Hematopoietic multipotent progenitor cell treated with erythropoietin and hydrocortisone succinate and interleukin-3 and kit ligand, for 17 days (in vitro differentiated cells): Measurements from ENCODE around the gene SRRM5.
A peak's percentile ranks its signal among the peaks of the same experiment; 100 is the strongest.
"Not testable (repeated sequence)": the region's sequence is repeated elsewhere in the genome, so short reads cannot be mapped to it uniquely, and the experiment has no call there.

Source experiments
- DNase-seq: peaks from one replicate; pipeline ENCODE4 v3.0.0-alpha.2; 2015; ENCODE audit warnings: low spot score

The SRRM5 gene

DNA sequence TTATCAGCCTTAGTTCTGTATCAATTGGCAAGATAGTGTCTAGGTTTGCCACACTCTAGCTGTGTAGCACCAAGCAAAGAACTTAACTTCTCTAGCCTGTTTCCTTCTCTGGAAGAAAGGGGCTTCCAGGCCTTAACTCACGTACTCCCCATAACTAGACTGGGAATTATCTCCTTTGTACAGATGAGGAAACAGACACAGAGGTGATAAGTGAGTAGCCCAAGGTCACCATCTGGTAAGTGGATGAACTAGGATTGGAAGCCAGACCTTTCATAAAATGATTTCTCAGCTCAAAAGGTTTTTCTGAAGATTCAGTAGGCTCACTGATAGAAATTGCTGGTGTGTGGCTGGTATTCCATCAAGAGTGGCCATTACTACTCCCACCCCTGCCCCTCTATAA, 4.4 kb downstream of the SRRM5 start:
- no peak for DNase-seq

DNA sequence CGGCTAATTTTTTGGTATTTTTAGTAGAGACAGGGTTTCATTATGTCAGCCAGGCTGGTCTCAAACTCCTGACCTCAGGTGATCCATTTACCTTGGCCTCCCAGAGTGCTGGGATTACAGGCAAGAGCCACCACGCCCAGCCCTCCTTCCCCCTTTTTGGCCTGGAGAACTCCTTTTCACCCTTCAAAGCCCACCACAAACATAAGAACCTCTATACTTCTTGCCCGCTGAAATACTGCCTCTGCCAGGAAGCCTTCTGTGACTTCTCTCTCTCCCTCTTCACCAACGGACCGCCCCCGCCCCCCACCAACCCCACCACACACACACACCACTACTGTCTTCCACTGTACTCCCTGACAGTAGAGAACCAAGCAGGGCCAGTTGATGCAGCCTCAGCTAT, 5.1 kb downstream of the SRRM5 start:
- no peak for DNase-seq

DNA sequence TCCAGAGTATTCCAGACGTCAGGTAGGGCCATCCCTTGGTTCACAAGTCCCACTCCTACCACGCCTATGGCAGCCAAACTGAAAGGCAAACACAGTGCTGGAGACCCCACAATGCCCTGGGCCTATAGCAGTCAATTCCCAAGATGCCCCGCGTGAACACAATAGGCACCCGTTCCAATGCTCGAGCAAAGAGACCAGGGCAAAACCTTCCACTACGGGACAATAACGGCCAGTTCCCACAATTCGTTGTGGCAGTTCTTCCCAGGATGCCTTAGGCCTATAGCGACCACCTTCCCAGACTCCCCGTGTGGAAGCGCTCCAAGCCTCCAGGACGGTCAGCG, 7.0 kb downstream of the SRRM5 start:
- DNase-seq: no peak

DNA sequence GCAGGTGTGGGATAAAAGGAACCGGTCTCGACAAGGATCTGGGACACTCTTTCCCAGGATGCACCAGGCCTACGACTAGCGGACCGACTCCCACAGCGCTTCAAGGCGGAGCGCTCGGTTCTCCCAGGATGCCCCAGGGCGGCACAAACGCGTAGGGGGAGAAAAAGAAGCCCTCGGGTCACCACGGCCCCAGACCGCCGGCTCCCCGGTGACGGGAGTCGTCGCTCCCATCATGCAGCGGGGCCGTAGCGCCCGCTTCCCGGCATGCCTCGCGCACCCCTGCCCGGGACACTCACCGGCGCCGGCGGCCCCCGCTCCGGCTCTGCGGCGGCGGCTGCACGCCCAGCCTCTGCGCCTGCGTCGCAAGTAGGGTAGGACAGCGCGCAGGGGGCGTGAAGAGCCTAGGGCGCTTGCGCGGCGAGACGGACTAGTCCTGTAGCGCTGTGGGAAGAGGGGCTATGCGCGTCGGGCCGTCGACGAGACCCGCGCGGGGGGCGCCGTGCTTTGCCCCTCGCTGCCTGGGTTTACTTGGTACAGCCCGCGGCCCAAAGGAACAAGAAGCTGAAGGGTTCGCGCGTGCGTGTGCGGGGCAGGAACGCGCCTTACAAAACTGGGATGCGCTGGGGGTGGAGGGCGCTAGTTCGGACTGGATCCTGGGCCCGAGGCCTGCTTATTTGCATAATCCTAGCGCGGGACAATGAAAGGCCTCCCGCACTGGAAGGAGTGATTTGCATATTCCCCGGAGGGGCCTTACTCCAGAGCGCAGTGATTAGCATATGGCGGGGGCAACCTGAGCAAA, 7.6 kb downstream of the SRRM5 start, which contains the start of gene ZNF428:
Gene ZNF428, minus strand, starts transcription at position 368 of the 799 bp plus-strand sequence. CDS start 5,325 bp downstream, outside the sequence.
- peak; percentile 85 for DNase-seq

DNA sequence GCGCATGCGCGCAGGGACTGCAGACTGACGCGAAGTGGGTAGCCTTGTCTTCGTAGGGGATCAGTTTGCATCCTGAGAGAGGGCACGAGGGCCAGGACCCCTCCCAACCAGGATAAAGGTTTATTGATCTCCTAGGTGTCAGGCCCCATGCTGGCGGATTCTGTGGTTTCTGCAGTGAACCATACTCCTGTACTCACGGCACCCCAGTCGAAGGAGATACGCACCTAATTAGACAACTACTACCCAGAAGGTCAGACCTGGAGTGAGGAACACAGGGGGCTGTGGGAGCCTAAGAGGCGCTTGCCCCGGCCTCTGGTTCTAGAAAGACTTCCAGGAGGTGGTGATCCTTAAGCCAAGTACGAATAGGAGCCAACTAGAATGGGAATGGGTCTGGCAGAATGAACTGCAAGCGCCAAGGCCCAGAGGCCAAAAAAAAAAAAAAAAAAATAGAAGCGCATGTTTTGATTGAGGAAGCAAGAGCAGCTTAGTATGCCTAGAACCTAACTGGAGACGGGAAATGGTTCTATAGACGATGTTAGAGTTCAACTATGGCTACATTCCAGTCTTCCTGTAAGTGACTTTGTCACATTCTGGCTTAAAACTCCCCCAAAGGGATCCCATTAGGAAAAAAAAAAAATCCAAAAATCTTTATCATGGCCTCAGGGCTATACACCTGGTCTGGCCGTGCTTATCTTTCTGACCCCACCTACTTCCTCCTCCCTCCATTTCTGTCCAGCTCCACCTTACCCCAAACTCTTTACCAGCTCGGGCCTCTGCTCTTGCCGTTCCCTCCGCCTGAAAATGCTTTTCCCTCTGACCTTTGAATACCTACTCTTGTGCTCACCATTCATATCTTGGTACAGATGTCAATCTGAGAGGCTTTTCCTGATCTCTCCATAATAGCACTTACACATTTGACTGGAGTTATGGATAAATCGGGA, 8.4 kb downstream of the SRRM5 start:
- no peak for DNase-seq

DNA sequence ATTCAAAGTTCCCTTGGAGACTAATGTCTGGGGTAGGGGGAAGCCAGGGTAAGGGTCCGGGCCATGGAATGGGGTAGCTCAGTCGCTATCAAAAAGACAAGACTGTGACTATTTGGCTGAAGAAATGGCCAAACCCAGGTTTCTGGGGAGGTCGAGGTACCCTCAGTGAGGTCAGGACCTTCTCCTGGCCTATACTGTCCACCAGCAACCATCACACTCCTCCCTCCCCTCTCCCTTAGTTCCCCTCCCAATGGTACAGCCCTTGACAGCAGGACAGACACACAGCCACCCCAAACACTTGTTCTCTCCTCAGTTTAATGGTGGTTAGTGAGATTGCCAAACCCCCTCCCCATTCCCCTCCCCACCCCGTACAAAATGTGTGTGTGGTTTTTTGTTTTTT, 10.2 kb downstream of the SRRM5 start:
- no peak for DNase-seq

DNA sequence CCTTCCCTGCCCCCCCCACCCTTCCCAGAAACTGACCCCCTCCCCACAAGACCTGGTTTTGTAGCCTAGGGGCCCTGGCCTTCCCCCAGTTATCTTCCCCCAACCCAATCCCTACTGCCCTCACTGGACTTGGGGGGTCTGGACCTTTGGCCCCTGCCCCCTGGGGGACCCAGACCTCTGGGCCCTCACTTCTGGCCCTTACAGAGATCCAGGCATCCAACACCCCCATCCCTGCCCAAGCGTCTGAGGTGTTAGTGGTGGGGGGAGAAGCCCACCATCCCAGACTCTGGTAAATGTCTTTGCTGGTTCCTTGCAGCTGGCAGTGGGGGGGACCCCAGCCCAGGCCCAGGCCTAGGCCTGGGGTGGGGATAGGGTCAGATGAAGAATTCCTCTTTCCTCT, 11.1 kb downstream of the SRRM5 start:
- DNase-seq: no peak

DNA sequence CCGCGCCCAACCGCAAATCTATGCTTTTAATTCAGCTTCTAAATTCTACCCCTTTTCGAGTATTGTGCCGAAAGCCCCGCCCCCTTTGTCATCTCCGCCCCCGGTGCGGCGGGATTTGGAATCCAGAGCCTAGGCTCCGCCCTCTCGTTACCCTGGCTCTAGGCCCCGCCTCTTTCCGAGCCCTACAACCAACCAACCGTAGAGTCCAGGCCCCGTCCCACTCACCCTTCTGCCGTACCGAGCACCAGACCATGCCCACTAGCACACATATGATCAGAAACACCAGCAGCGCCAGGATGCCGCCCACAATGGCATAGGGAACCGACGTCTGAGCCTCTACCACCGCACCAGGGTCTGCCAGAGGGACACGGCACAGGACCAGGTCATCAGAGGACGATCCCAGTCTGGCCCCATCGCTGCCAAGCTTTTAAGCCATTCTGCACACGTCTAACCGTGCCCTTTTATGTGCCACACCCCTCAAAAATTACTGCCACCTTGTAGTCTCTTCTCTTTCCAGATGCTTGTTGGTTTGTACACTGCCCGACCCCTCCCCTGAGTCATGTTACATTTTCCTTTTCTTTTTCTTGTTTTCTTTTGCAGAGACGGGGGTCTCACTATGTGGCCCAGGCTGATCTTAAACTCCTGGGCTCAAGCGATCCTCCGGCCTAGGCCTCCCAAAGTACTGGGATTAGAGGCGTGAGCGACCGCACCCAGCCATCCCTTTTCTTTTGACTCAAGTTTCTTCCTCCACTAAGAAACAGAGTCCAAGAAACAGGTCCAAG, 12.2 kb downstream of the SRRM5 start:
- DNase-seq: no peak

DNA sequence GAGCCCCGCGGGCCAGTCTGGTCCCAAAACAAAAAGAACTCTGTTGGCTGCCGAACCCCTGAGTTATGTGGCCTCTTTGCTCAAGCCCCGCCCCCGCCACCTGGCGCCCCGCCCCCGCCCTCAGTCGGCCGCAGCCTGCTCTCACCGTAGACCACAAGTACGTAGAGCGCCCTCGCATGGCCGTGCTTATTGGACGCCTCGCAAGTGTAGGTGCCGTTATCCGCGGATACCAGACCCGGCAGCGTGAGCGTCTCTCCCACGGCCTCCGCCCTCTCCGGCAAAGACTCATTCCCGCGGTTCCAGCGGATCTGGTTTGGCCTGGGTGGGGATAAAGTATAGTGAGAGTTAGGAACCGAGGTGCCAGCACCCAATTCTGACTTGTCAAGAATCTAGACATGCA, 13.0 kb downstream of the SRRM5 start:
- DNase-seq: peak; percentile 89

DNA sequence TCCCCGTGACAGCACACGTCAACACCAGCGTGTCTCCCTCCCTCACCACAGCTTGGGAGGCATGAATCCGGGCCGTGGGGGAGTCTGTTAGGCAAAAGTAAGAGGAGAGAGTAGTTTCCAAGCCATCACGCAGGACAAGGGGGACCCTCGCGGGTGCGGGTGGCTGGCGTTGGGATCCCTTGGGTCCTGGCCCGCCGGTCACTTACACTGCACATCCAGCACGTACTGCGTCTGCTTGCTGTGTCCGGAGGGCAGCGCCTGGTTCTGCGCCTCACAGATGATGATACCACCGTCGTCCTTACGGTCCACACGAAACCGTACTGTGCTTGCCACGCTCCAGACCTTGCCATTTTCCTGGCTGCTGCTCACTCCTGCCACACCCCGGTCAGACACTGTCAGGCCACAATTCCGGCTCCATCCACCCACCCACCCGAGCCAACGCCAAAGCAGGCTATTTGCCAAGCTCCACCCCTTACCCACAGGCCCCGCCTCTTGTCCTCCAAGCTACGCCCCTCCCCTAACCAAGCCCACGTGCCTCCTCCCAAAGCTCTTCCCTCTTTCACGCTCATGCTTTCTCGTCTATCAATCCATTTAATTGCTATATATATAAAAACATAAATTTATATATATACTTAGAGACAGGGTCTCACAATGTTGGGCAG, 14.2 kb downstream of the SRRM5 start:
- peak; percentile 41 for DNase-seq

DNA sequence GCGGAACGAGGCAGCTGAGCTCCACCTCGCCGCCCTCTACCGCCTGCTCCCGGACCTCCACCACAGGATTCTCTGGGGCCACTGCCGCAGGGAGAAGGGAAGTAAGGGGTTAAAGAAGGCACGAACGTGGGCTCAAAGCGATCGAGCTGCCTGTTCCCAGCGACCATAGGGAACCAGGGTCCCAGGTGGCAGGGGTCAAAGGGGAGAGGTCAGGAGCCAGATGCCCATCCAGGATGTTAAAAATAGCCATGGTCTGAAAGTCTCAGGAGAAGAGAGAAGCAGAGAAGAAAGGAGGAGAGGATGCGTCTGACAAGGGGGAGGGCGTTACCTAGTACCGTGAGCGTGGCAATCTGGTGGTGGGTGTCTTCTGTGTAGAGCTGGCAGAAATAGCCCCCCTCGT, 14.9 kb downstream of the SRRM5 start:
- no peak for DNase-seq

DNA sequence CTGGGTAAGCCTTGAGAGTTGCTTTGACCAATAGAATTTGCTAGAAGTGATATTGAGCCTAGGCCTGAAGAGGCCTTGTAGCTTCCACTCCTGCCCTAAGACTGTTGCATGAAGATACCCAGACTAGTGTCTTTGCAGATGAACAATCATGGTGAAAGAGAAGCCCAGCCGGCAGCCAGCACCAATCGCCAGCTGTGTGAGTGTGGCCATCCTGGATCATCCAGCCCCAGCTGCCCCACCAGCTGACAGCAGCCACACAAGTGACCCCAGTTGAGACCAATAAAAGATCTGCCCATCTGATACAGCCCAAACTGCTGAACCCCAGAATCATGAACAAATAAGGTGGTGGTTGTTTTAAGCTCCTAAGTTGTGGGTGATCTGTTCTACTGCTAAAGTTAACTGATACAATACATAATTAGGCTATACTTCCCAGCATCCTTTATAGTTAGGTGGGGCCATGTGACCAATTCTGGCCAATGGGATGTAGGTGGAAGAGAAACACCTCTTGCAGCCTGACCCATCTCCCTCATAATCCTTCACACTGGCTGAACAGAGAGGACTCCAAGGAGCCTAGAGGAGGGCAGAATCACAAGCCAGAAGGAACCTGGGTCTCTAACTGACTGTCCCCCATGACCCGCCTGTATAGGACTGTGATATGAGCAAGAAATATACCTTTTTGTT, 16.9 kb downstream of the SRRM5 start:
- no peak for DNase-seq

DNA sequence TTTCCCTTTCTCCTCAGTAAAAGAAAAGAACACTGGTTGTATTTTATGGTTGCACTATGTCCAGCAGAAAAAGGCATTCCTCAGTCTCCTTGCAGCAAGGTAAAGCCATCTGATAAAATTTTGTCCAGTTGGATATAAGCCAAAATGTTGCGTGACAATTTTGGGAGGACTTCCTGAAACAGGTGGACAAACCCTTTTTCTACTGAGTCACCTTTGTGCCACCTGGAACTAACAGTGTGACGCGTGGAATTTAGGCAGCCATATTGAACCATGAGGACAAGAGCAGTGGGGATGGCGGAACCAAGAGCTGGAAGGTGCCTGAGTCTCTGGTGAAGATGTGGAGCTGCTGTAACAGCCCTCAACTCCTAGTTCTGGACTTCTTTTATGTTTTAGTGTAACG, 19.6 kb downstream of the SRRM5 start:
- DNase-seq: no peak

DNA sequence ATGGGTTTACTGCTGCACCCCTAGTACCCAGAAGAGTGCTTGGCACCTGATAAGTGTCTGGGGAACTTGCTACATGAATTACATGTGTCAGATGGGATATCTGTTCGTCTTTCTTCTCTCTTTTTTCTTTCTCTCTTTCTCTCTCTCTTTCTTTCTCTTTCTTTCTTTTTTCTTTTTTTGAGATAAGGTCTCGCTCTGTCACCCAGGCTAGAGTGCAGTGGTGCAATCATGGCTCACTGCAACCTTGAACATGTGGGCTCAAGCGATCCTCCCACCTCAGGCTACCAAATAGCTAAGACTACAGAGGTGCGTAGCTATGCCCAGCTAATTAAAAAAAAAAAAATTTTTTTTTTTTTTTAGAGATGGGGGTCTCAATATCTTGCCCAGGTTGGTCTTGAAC, 21.6 kb downstream of the SRRM5 start:
- DNase-seq: no peak

DNA sequence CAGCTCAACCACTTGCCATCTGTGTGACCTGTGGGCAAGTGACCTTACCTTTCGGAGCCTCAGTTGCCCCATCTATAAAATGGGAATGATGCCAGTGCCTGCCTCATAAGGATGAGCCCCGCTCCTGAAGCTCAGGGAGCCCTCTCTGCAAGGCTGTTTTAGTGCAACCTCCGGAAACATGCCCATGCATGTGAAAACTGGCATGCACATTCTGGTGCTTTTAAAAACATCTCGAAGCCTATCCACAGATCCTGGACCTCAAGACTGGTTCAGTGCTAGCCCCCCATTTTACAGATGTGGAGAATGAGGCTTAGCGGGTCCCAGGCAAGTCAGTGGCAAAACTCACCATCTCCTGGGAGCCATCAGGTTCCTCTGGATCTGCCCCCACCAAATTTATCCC, 22.2 kb downstream of the SRRM5 start:
- no peak for DNase-seq

DNA sequence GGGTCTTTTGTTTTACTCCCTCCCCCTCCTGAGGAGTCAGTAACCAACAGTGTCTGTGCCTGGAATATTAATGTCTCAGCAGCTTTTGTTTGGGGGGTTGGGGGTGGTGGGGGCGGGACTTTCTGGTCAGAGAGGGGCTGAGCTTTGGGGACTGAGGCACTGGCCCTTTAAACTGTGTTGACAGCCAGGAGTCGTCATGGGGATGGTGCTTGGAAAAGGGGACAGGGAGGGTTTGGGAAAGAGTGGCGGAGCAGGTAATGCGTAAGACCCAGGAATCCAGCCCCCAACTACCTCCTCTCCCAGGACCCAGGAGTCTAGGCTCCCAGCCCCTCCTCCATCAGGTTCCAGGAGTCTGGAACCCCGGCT, 22.6 kb downstream of the SRRM5 start:
- no peak for DNase-seq

DNA sequence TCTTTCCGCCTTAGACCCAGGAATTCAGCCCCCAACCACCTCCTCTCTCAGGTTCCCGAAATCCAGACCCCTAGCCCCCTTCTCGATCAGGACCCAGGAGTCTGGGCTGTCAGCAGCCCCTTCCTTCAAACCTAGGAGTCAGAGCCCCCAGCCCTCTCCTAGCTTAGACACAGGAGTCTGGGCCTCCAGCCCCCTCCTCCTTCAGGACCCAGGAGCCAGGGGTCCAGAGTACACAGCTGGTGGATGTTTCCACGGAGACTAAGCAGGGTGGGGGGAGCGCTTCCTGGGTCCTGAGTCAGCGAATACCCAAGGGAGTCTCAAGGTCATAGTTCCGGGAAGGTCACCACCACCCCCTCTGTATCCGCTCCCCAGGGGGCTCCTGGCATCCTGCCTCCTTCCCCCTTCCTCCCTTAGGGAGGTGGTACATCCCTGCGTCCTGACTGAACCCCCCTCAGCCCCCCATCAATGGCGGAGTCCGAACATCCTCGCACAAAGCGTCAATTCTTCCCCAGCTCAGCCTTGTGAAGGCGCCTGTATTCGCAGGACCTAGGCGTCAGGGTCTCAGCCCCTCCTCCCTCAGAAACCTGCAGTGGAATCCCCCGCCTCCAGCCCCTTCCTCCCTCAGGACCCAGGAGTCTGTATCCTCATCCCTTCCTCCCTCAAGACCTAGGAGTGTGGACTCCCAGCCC, 23.1 kb downstream of the SRRM5 start:
- no peak for DNase-seq

DNA sequence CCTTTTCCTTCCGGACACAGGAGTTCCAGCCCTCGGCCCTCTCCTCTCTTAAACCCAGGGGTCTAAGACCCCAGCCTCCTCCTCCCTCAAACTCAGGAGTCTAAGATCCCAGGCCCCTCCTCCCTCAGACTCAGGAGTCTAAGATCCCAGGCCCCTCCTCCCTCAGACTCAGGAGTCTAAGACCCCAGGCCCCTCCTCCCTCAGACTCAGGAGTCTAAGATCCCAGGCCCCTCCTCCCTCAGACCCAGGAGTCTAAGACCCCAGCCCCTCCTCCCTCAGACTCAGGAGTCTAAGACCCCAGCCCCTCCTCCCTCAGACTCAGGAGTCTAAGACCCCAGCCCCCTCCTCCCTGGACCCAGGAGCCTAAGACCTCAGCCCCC, 23.7 kb downstream of the SRRM5 start:
- not testable (repeated sequence) for DNase-seq

DNA sequence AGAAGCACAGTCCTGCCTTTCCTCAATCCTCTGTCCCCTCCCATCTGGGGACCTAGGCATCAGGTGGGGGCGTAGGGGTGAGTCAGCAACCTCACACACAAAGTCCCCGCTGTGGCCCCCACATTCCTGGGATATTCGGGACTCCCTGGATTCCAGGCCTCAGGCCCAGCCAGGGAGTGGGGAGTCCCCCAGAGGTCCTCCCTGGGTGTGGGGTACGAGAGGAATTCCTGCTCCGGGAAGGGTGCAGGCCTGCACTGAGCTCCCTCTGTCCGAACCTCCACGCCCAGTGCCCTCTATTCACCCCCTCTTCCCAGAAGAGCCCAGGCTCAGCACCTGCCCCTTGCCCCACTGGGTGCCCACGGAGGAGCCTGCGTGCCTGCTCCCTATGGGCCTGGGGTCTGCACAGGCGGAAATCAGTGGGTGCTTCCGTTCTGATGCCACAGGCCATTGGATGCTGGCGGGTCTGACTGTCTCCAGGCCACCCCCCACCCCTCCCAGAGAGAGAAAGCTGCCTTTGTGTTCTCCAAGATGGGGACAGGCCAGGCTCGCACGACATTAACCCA, 24.3 kb downstream of the SRRM5 start:
- no peak for DNase-seq

DNA sequence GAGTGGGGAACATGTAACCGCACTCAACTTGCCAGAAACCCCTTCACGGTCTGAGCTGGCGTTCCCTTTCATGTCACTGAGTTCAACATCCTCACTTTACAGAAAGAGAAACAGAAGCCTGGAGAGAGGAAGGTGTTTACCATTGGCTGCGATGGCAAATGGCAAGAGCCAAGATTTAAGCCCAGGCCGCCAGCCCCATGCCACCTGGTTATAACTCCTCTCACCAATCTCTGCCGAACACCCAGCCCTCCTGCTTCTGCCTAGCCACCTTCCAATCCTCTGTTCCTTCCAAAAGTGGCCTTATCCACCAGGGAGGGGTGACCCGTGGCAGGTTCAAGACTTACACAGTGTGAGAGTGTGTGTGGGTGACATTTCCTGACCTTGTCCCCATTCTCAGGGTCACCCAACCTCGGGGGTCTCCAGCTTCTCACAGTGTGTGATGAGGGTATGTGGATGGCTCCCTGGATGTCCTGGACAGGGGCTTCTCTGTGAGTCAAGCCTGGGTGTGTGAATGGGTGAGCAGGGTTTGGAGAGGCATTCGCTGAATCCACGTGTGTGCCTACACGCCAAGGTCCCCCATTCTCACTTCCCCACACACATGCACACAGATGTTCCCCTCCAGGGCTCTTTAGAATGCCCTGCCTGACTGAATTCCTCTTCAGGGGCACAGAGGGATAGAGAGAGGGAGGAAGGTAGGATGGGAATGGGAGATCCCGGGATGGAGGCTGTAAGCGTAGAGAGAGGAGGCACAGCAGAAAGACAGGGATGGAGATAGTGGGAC, 26.5 kb downstream of the SRRM5 start:
- no peak for DNase-seq
